HCT116 (cell line): ENCODE measurements around the gene ANO2. TPM values are rescaled to one million over a fixed set of nuclear protein-coding genes. Genes with fewer than 3 reads are reported as not detected.

ENCODE experiments used
- ATAC-seq: fragments of 200-7000 bp; cut with Tn5 transposase; 2 replicates; pipeline ENCODE4 v1.9.1; 2020; ENCODE audit warnings: mild to moderate bottlenecking, moderate library complexity
- BruUV-seq: library from RNA; stranded (reverse); fragments of 400-500 nt; replicated peaks from 2 replicates; lab custom pipeline; 2021; lab: Mats Ljungman, UMichigan
- CTCF ChIA-PET: fragments of 300-600 bp; sonication (Branson Sonifier 250); formaldehyde crosslinking; loops from one replicate; lab custom pipeline; 2021; ENCODE audit warnings: antibody characterized with exemption; lab: Charles Lee
- POLR2A ChIA-PET: fragments of 300-600, 350-600 bp; sonication (Branson Sonifier 250); formaldehyde crosslinking; loops from one replicate; lab custom pipeline; 2021; ENCODE audit warnings: antibody characterized with exemption; lab: Charles Lee
- RAD21 ChIA-PET, 2 experiments: fragments of 300-600 bp; sonication (Branson Sonifier 250); formaldehyde crosslinking; loops; one replicate each; lab custom pipeline; 2023; ENCODE audit warnings: low total read pairs in 2 of 2; ENCODE audit not compliant: uncharacterized antibody in 2 of 2, unreplicated experiment in 2 of 2, low non-redundant PET in 1 of 2; lab: Charles Lee
- DNase-seq: peaks from one replicate; pipeline ENCODE4 v3.0.0-alpha.2; 2010; ENCODE audit warnings: low read depth, low spot score
- H2AFZ ChIP-seq: fragments of 200-600 bp; shearing (Covaris generic), sonication (generic); 2 replicates; pipeline ENCODE4 v1.6.1; 2017; ENCODE audit warnings: low read depth, mixed run types, mixed read lengths, antibody characterized with exemption, low read length; ENCODE audit not compliant: poor library complexity, severe bottlenecking
- H3K27ac ChIP-seq: 2 replicates; pipeline ENCODE4 v1.5.1; 2012; ENCODE audit warnings: low read depth, low read length
- H3K27me3 ChIP-seq: fragments of 200-600 bp; sonication (generic); 2 replicates; pipeline ENCODE4 v1.6.1; 2016; ENCODE audit warnings: mixed run types, low read length, mixed read lengths; ENCODE audit not compliant: insufficient read depth
- H3K36me3 ChIP-seq, 2 experiments: fragments of 200-500 bp in 1 of 2; fragments of 200-600 bp in 1 of 2; sonication (Bioruptor generic) in 1 of 2; sonication (generic) in 1 of 2; 2 replicates each; pipeline versions ENCODE4 v1.5.1 to v1.6.1; 2014 to 2016; ENCODE audit warnings: low read length in 2 of 2, inconsistent platforms in 1 of 2, mixed read lengths in 1 of 2, mixed run types in 1 of 2; ENCODE audit not compliant: insufficient read depth in 2 of 2, control insufficient read depth in 1 of 2
- H3K4me1 ChIP-seq, 2 experiments: fragments of 200-600 bp in 1 of 2; sonication (generic) in 1 of 2; 2 replicates each; pipeline versions ENCODE4 v1.5.1 to v1.6.1; 2012 to 2017; ENCODE audit warnings: low read length in 2 of 2, inconsistent platforms in 1 of 2, mild to moderate bottlenecking in 1 of 2, mixed read lengths in 1 of 2, mixed run types in 1 of 2, moderate library complexity in 1 of 2; ENCODE audit not compliant: insufficient read depth in 2 of 2, control insufficient read depth in 1 of 2
- H3K4me2 ChIP-seq: fragments of 200-600 bp; sonication (generic); 2 replicates; pipeline ENCODE4 v1.6.1; 2017; ENCODE audit warnings: mixed run types, low read length, mixed read lengths
- H3K4me3 ChIP-seq, 2 experiments: fragments of 200-600 bp in 1 of 2; sonication (generic) in 1 of 2; replicated peaks in 1 of 2; 2 replicates each; pipeline ENCODE4 v1.5.1; 2011 to 2016; ENCODE audit warnings: low read length in 2 of 2, control low read depth in 1 of 2, low read depth in 1 of 2, mild to moderate bottlenecking in 1 of 2, mixed read lengths in 1 of 2, mixed run types in 1 of 2
- H3K79me2 ChIP-seq: fragments of 200-600 bp; sonication (generic); 2 replicates; pipeline ENCODE4 v1.6.1; 2017; ENCODE audit warnings: mild to moderate bottlenecking, mixed run types, low read length, moderate library complexity, mixed read lengths; ENCODE audit not compliant: insufficient read depth
- H3K9ac ChIP-seq: fragments of 200-600 bp; sonication (generic); 2 replicates; pipeline ENCODE4 v1.6.1; 2016; ENCODE audit warnings: low read length, mixed read lengths
- H3K9me2 ChIP-seq: fragments of 200-600 bp; sonication (generic), shearing (Covaris generic); 2 replicates; pipeline ENCODE4 v1.6.1; 2017; ENCODE audit warnings: mixed run types, mild to moderate bottlenecking, moderate library complexity; ENCODE audit not compliant: insufficient read depth
- H3K9me3 ChIP-seq, 2 experiments: fragments of 200-500 bp in 1 of 2; fragments of 200-600 bp in 1 of 2; sonication (Bioruptor generic) in 1 of 2; sonication (generic) in 1 of 2; 2 replicates each; pipeline ENCODE4 v1.6.1; 2014 to 2017; ENCODE audit warnings: low read length in 2 of 2, mixed read lengths in 2 of 2, inconsistent platforms in 1 of 2, low read depth in 1 of 2, mild to moderate bottlenecking in 1 of 2, mixed run types in 1 of 2, moderate library complexity in 1 of 2; ENCODE audit not compliant: control insufficient read depth in 1 of 2, insufficient read depth in 1 of 2
- H4K20me1 ChIP-seq: fragments of 200-600 bp; sonication (generic), shearing (Covaris generic); 2 replicates; pipeline ENCODE4 v1.6.1; 2017; ENCODE audit warnings: mixed run types, mild to moderate bottlenecking, moderate library complexity; ENCODE audit not compliant: insufficient read depth
- ATF3 ChIP-seq: IDR thresholded peaks from 2 replicates; pipeline ENCODE4 v1.6.1; 2012
- CBX3 ChIP-seq: IDR thresholded peaks from 2 replicates; pipeline ENCODE4 v1.6.1; 2012; ENCODE audit warnings: low read depth
- CEBPB ChIP-seq: IDR thresholded peaks from 2 replicates; pipeline ENCODE4 v1.6.1; 2012; ENCODE audit warnings: low read depth
- EGR1 ChIP-seq: IDR thresholded peaks from 2 replicates; pipeline ENCODE4 v1.6.1; 2012; ENCODE audit warnings: low read depth
- ELF1 ChIP-seq: IDR thresholded peaks from 2 replicates; pipeline ENCODE4 v1.6.1; 2012; ENCODE audit warnings: low read depth, borderline replicate concordance
- FOSL1 ChIP-seq: IDR thresholded peaks from 2 replicates; pipeline ENCODE4 v1.6.1; 2012; ENCODE audit warnings: low read depth
- JUND ChIP-seq: IDR thresholded peaks from 2 replicates; pipeline ENCODE4 v1.6.1; 2012
- MAX ChIP-seq: IDR thresholded peaks from 2 replicates; pipeline ENCODE4 v1.6.1; 2012
- POLR2A ChIP-seq: IDR thresholded peaks from 2 replicates; pipeline ENCODE4 v1.7.0; 2011; ENCODE audit warnings: borderline replicate concordance; ENCODE audit not compliant: insufficient read depth, insufficient read length; ENCODE audit errors: extremely low read depth
- POLR2AphosphoS5 ChIP-seq: IDR thresholded peaks from 2 replicates; pipeline ENCODE4 v1.6.1; 2011; ENCODE audit warnings: mild to moderate bottlenecking, low read depth, low read length, moderate library complexity
- RAD21 ChIP-seq: IDR thresholded peaks from 2 replicates; pipeline ENCODE4 v1.6.1; 2012; ENCODE audit warnings: low read depth, mild to moderate bottlenecking
- SP1 ChIP-seq: IDR thresholded peaks from 2 replicates; pipeline ENCODE4 v1.6.1; 2012; ENCODE audit warnings: low read depth
- SRF ChIP-seq: IDR thresholded peaks from 2 replicates; pipeline ENCODE4 v1.6.1; 2012; ENCODE audit warnings: low read depth
- TCF7L2 ChIP-seq: IDR thresholded peaks from 2 replicates; pipeline ENCODE4 v1.7.0; 2011; ENCODE audit warnings: borderline replicate concordance, inconsistent platforms; ENCODE audit not compliant: insufficient read depth, insufficient read length; ENCODE audit errors: extremely low read depth
- YY1 ChIP-seq: IDR thresholded peaks from 2 replicates; pipeline ENCODE4 v1.6.1; 2011; ENCODE audit warnings: low read length, low read depth, moderate library complexity, mild to moderate bottlenecking; ENCODE audit not compliant: insufficient replicate concordance; ENCODE audit errors: extremely low read depth
- ZBTB33 ChIP-seq: IDR thresholded peaks from 2 replicates; pipeline ENCODE4 v1.6.1; 2011; ENCODE audit warnings: mild to moderate bottlenecking, low read length, moderate library complexity; ENCODE audit not compliant: insufficient replicate concordance; ENCODE audit errors: extremely low read depth
- ZNF274 ChIP-seq: fragments of 200-500 bp; sonication (Bioruptor generic); IDR thresholded peaks from 2 replicates; pipeline ENCODE4 v1.6.1; 2014; ENCODE audit warnings: mild to moderate bottlenecking, low read depth, low read length, inconsistent platforms
- intact Hi-C: fragments of 100-400 bp; cut with micrococcal nuclease; formaldehyde crosslinking; loops from 2 replicates; pipeline ENCODE4 v1.10.0; 2022
- total RNA-seq: library from RNA; stranded (reverse); gene quantifications from one replicate; pipeline ENCODE4 v1.2.1, GENCODE V29; 2021; ENCODE audit not compliant: unreplicated experiment

ANO2 gene
- total RNA-seq, 1 experiment from 2014 or later: not detected

- TF ChIP-seq ZNF274: no peak
These were observed 363.0 kb downstream of the ANO2 start (continued) for GRCh38 chr12:5582018-5582417.

GRCh38 chr12:5581616-5582015 is 363.4 kb downstream of the ANO2 start:
- Histone ChIP-seq H4K20me1 (no peaks in the 10 kb centered on the region), H2AFZ (no peak overlapping the region), H3K4me2 (no peak overlapping the region), H3K36me3 (no peaks in the 10 kb centered on the region), H3K27ac (no peak overlapping the region), H3K4me1 (peaks cover 2 to 8% of the 10 kb centered on the region in 2 experiments; a peak in 3 of 4 replicates), H3K9ac (no peak overlapping the region), H3K4me3 (no peak overlapping the region), H3K9me3 (no peaks in the 10 kb centered on the region), H3K79me2 (no peaks in the 10 kb centered on the region), H3K27me3 (peaks cover 27% of the 10 kb centered on the region), H3K9me2 (no peaks in the 10 kb centered on the region)
- CTCF ChIA-PET: no interaction called here
- RAD21 ChIA-PET: no interaction called here
- TF ChIP-seq TCF7L2: no peak
- TF ChIP-seq EGR1: no peak
- TF ChIP-seq FOSL1: no peak
- no peak for TF ChIP-seq RAD21
- TF ChIP-seq JUND: no peak
- no peak for TF ChIP-seq YY1
- TF ChIP-seq ZNF274: no peak
- TF ChIP-seq POLR2A: no peak
- no peak for TF ChIP-seq ELF1
- TF ChIP-seq SRF: no peak
- TF ChIP-seq ZBTB33: no peak
- no peak for TF ChIP-seq SP1
- TF ChIP-seq CBX3: no peak
- TF ChIP-seq CEBPB: no peak
- TF ChIP-seq POLR2AphosphoS5: no peak
- no peak for TF ChIP-seq ATF3
- no peak for TF ChIP-seq MAX
- ATAC-seq (no peak), DNase-seq (no peak)
- no TSS peak for BruUV-seq
- POLR2A ChIA-PET: no interaction called here
- intact Hi-C loops: no loop called here
